Stimulated activated CD4-positive, alpha-beta T cell treated with anti-CD3 and anti-CD28 coated beads, TNF-alpha, amount 100 ng/mL, for 48 hours (primary cell): ENCODE results near the gene MAGI1.

Experiments used
- DNase-seq, 3 donors: peaks; one replicate each; pipeline ENCODE4 v3.0.0-alpha.2; 2020; ENCODE audit warnings: low read depth in 3 of 3

MAGI1 gene

GRCh38 chr3:65974509-65974908 lies 64.2 kb downstream of the MAGI1 start:
- DNase-seq, result no peak

- no peak for DNase-seq
Measured at GRCh38 chr3:65972765-65973164, 66.0 kb downstream of the MAGI1 start.

- no peak for DNase-seq
Measured at GRCh38 chr3:65971293-65972252, 67.1 kb downstream of the MAGI1 start.

GRCh38 chr3:65968996-65969395 lies 69.7 kb downstream of the MAGI1 start:
- no peak for DNase-seq

GRCh38 chr3:65967451-65967850 lies 71.3 kb downstream of the MAGI1 start:
- no peak for DNase-seq

GRCh38 chr3:65964838-65965237 lies 73.9 kb downstream of the MAGI1 start:
- no peak for DNase-seq

- peak; percentile 7 to 46 (median 20) for DNase-seq
Measured at GRCh38 chr3:65963787-65964677, 74.7 kb downstream of the MAGI1 start.

- no peak for DNase-seq
Measured at GRCh38 chr3:65961733-65962132, 77.0 kb downstream of the MAGI1 start.

- no peak for DNase-seq
Measured at GRCh38 chr3:65961128-65961527, 77.6 kb downstream of the MAGI1 start.

- no peak for DNase-seq
Measured at GRCh38 chr3:65960087-65960486, 78.6 kb downstream of the MAGI1 start.

- no peak for DNase-seq
Measured at GRCh38 chr3:65958216-65958615, 80.5 kb downstream of the MAGI1 start.

- no peak for DNase-seq
Measured at GRCh38 chr3:65955792-65956477, 82.8 kb downstream of the MAGI1 start.

- DNase-seq, result no peak
Measured at GRCh38 chr3:65953881-65954733, 84.6 kb downstream of the MAGI1 start.

GRCh38 chr3:65953301-65953812 lies 85.4 kb downstream of the MAGI1 start:
- no peak for DNase-seq

- no peak for DNase-seq
Measured at GRCh38 chr3:65952842-65953241, 85.9 kb downstream of the MAGI1 start.

GRCh38 chr3:65951836-65952505 lies 86.7 kb downstream of the MAGI1 start:
- DNase-seq, result no peak

GRCh38 chr3:65950340-65951326 lies 88.1 kb downstream of the MAGI1 start:
- DNase-seq, result no peak

GRCh38 chr3:65948841-65949573 lies 89.7 kb downstream of the MAGI1 start:
- DNase-seq, result no peak
